K562 (cell line): ENCODE results near the gene OR4D2. TPM values are rescaled to one million over a fixed set of nuclear protein-coding genes. Genes with fewer than 3 reads are reported as not detected.

Experiments
- ELF4 ChIP-seq: fragments of 450-650 bp; formaldehyde crosslinking; IDR thresholded peaks from 2 replicates; pipeline ENCODE4 v1.4.0; 2022; ENCODE audit warnings: missing genetic modification characterization
- FOXM1 ChIP-seq, 2 experiments: fragments of 450-650 bp in 1 of 2; sonication (generic) in 1 of 2; formaldehyde crosslinking in 1 of 2; IDR thresholded peaks; 2 replicates each; pipeline versions ENCODE4 v1.6.1 to v1.9.0; 2017 to 2022; ENCODE audit warnings: low read depth in 2 of 2, mild to moderate bottlenecking in 2 of 2, missing genetic modification reagents in 1 of 2, moderate library complexity in 1 of 2
- HMGN3 ChIP-seq: IDR thresholded peaks from 2 replicates; pipeline ENCODE4 v1.6.1; 2011; ENCODE audit warnings: borderline replicate concordance, low read depth, mild to moderate bottlenecking, mixed read lengths, low read length; ENCODE audit not compliant: insufficient read length; ENCODE audit errors: extremely low read depth
- MAX ChIP-seq: sonication (generic); formaldehyde crosslinking; IDR thresholded peaks from 2 replicates; pipeline ENCODE4 v1.9.0; 2022; ENCODE audit warnings: mild to moderate bottlenecking, missing genetic modification reagents
- MCM7 ChIP-seq, 2 experiments: fragments of 450-650 bp; IDR thresholded peaks; 2 replicates each; pipeline ENCODE4 v1.6.1; 2016 to 2018
- MECOM ChIP-seq: fragments of 250-450 bp; sonication (Bioruptor Pico); IDR thresholded peaks from 2 replicates; pipeline ENCODE4 v1.8.0; 2022; ENCODE audit warnings: inconsistent platforms
- MYNN ChIP-seq, 2 experiments: sonication (generic); formaldehyde crosslinking in 1 of 2; IDR thresholded peaks; 2 replicates each; pipeline versions ENCODE4 v1.5.0 to v1.6.1; 2016 to 2020; ENCODE audit warnings: antibody characterized with exemption in 1 of 2, missing genetic modification reagents in 1 of 2
- NFE2L1 ChIP-seq: fragments of 450-650 bp; IDR thresholded peaks from 2 replicates; pipeline ENCODE4 v1.6.1; 2016; ENCODE audit warnings: missing genetic modification characterization, low read depth, mild to moderate bottlenecking, missing compliant biosample characterization, moderate library complexity, borderline replicate concordance
- POLR2H ChIP-seq: IDR thresholded peaks from 2 replicates; pipeline ENCODE4 v1.6.1; 2016; ENCODE audit warnings: missing genetic modification characterization, low read depth, mild to moderate bottlenecking, control low read depth, missing compliant biosample characterization, moderate library complexity
- PURB ChIP-seq: sonication (generic); formaldehyde crosslinking; IDR thresholded peaks from 2 replicates; pipeline ENCODE4 v1.9.0; 2021; ENCODE audit warnings: low read depth, mild to moderate bottlenecking, missing genetic modification reagents
- RBM17 ChIP-seq: fragments of 200-400 bp; formaldehyde crosslinking; IDR thresholded peaks from 2 replicates; pipeline ENCODE4 v1.6.1; 2017; ENCODE audit warnings: low read depth, mild to moderate bottlenecking, low read length, borderline replicate concordance
- RCOR1 ChIP-seq, 2 experiments: IDR thresholded peaks; 2 replicates each; pipeline ENCODE4 v1.6.1; 2012; ENCODE audit warnings: low read depth in 2 of 2, low read length in 2 of 2, borderline replicate concordance in 1 of 2, improper control_type of control experiment in 1 of 2
- STAT5A ChIP-seq: IDR thresholded peaks from 2 replicates; pipeline ENCODE4 v1.6.1; 2012; ENCODE audit warnings: low read length, inconsistent platforms, borderline replicate concordance
- TAF9B ChIP-seq: fragments of 450-650 bp; IDR thresholded peaks from 2 replicates; pipeline ENCODE4 v1.6.1; 2018; ENCODE audit warnings: mild to moderate bottlenecking; ENCODE audit not compliant: partially characterized antibody
- ZEB2 ChIP-seq: fragments of 450-650 bp; IDR thresholded peaks from 2 replicates; pipeline ENCODE4 v1.6.1; 2016
- ZFP1 ChIP-seq: fragments of 450-650 bp; formaldehyde crosslinking; IDR thresholded peaks from 2 replicates; pipeline ENCODE4 v1.4.0; 2020; ENCODE audit warnings: mild to moderate bottlenecking, mixed read lengths
- ZNF324 ChIP-seq: fragments of 250-450 bp; sonication (Bioruptor Pico); IDR thresholded peaks from 2 replicates; pipeline ENCODE4 v1.4.0; 2020; ENCODE audit warnings: mild to moderate bottlenecking
- ZNF384 ChIP-seq: IDR thresholded peaks from 2 replicates; pipeline ENCODE4 v1.6.1; 2012; ENCODE audit warnings: low read depth, low read length, improper control_type of control experiment
- ZNF395 ChIP-seq: fragments of 200-800 bp; sonication (Bioruptor generic); IDR thresholded peaks from 2 replicates; pipeline ENCODE4 v1.6.1; 2017; ENCODE audit warnings: missing genetic modification characterization, missing compliant biosample characterization
- ZNF518B ChIP-seq: fragments of 250-450 bp; sonication (Bioruptor Pico); IDR thresholded peaks from 2 replicates; pipeline ENCODE4 v1.5.0; 2021; ENCODE audit warnings: mild to moderate bottlenecking, moderate library complexity
- ZNF785 ChIP-seq: fragments of 250-450 bp; sonication (Bioruptor Pico); IDR thresholded peaks from 2 replicates; pipeline ENCODE4 v1.4.0; 2020; ENCODE audit warnings: mild to moderate bottlenecking
- polyA plus RNA-seq, 8 experiments: library from polyadenylated mRNA; depleted of rRNA in 4 of 8; stranded (reverse) in 5 of 8; unstranded in 3 of 8; fragments of >200 nt; fragmentation: Nextera tagmentation in 2 of 8; fragmentation: Illumina TruSeq in 1 of 8; extraction: Ambion mirVana in 2 of 8; extraction: Trizol in 1 of 8; gene quantifications; 2 replicates each; pipeline versions ENCODE4 v1.2.1 to v1.2.3, GENCODE V29; 2011 to 2014; ENCODE audit warnings: inconsistent platforms in 1 of 8, missing spikeins in 1 of 8
- total RNA-seq, 7 experiments: library from RNA; depleted of rRNA in 6 of 7; stranded (reverse); fragments of >200 nt in 6 of 7; fragmentation: Illumina TruSeq in 2 of 7; extraction: Trizol in 2 of 7; gene quantifications; 2 replicates each; pipeline versions ENCODE4 v1.2.1 to v1.2.3, GENCODE V29; 2011 to 2021; ENCODE audit warnings: low replicate concordance in 1 of 7
- TF ChIP-seq, protein P1 (sequence below): sonication (generic); formaldehyde crosslinking; IDR thresholded peaks from 2 replicates; pipeline ENCODE4 v1.8.1; 2023; ENCODE audit warnings: mild to moderate bottlenecking, missing genetic modification reagents

OR4D2 gene
- total and polyA plus RNA-seq, 9 of the 15 experiments (the other 6 are each of a cell fraction or from before 2014, with no cell fraction given): not detected

DNA sequence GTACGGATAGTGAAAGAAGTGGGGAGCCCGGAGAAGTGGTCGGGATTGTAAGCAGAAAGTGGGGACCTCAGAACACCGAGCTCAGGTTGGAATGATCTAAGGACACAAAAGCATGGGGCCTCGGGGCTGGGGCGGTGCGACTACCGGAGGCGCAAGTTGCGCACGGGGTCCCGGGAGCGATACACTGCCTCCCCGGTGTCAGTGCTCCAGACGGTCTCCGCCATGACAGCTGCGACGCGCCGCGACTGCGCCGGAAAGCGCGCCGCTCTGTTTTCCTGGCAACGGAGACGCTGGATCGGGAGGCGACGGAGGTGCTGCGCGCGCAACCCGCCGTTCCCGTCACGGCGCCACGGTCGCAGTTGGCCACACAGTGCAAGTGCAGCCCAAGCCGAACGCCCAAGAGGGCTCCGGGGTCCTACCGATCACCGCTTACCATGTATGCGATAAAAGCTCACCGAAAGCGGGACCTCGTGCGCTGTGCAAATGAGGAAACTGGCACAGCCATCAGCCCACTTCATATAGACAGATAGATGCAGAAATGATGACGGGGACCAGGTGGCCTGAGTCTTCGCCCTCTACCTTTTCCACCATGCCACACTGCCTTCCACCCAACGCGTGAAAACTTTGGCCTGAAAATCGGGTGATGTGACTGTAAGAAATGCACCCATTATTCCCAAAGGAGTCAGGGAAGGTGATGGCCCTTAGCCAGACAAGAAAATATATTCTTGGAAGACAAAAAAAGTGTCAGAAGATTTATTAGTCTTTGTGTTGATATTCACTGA is 52.4 kb downstream of the OR4D2 start, which contains the start of gene MKS1 (continued):
- TF ChIP-seq ZNF518B (CRISPR knock-in tag) (no peak), RBM17 (no peak), ZEB2 (no peak), TAF9B (peak; percentile 84), FOXM1 (IDR thresholded peaks at IDR 0.05; ENCODE audit: low read depth) (no peak), FOXM1 (CRISPR knock-in tag; IDR thresholded peaks at IDR 0.05; ENCODE audit: low read depth) (no peak), ZNF324 (no peak), RCOR1 (IDR thresholded peaks at IDR 0.05; ENCODE audit: borderline replicate concordance in 1 of 2, low read depth in 2 of 2, low read length in 2 of 2) (no peak), POLR2H (peak; percentile 73), NFE2L1 (tag) (no peak), MYNN (IDR thresholded peaks at IDR 0.05) (no peak), MYNN (CRISPR knock-in tag; IDR thresholded peaks at IDR 0.05) (no peak), ZNF785 (CRISPR knock-in tag) (no peak), STAT5A (no peak), ZNF384 (no peak), MAX (peak; percentile 89), ELF4 (CRISPR knock-in tag) (no peak), MECOM (CRISPR knock-in tag) (no peak), HMGN3 (peak; percentile 90), PURB (CRISPR knock-in tag) (no peak), ZNF395 (CRISPR knock-in tag) (0 out of 2 replicates have a peak, but pooled peaks have one; percentile 10), MCM7 (IDR thresholded peaks at IDR 0.05) (no peak), ZFP1 (CRISPR knock-in tag) (no peak)
- TF ChIP-seq, protein P1, sequence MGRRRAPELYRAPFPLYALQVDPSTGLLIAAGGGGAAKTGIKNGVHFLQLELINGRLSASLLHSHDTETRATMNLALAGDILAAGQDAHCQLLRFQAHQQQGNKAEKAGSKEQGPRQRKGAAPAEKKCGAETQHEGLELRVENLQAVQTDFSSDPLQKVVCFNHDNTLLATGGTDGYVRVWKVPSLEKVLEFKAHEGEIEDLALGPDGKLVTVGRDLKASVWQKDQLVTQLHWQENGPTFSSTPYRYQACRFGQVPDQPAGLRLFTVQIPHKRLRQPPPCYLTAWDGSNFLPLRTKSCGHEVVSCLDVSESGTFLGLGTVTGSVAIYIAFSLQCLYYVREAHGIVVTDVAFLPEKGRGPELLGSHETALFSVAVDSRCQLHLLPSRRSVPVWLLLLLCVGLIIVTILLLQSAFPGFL (CRISPR knock-in tag): no peak
